ENCODE measurements around the gene GLB1L3.
A peak's percentile ranks its signal among the peaks of the same experiment; 100 is the strongest.

Gene GLB1L3, protein sequence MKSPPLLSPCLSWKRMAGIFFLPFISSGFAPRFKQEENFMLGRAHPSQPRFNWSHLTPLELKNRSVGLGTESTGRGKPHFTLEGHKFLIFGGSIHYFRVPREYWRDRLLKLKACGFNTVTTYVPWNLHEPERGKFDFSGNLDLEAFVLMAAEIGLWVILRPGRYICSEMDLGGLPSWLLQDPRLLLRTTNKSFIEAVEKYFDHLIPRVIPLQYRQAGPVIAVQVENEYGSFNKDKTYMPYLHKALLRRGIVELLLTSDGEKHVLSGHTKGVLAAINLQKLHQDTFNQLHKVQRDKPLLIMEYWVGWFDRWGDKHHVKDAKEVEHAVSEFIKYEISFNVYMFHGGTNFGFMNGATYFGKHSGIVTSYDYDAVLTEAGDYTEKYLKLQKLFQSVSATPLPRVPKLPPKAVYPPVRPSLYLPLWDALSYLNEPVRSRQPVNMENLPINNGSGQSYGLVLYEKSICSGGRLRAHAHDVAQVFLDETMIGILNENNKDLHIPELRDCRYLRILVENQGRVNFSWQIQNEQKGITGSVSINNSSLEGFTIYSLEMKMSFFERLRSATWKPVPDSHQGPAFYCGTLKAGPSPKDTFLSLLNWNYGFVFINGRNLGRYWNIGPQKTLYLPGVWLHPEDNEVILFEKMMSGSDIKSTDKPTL

DNA sequence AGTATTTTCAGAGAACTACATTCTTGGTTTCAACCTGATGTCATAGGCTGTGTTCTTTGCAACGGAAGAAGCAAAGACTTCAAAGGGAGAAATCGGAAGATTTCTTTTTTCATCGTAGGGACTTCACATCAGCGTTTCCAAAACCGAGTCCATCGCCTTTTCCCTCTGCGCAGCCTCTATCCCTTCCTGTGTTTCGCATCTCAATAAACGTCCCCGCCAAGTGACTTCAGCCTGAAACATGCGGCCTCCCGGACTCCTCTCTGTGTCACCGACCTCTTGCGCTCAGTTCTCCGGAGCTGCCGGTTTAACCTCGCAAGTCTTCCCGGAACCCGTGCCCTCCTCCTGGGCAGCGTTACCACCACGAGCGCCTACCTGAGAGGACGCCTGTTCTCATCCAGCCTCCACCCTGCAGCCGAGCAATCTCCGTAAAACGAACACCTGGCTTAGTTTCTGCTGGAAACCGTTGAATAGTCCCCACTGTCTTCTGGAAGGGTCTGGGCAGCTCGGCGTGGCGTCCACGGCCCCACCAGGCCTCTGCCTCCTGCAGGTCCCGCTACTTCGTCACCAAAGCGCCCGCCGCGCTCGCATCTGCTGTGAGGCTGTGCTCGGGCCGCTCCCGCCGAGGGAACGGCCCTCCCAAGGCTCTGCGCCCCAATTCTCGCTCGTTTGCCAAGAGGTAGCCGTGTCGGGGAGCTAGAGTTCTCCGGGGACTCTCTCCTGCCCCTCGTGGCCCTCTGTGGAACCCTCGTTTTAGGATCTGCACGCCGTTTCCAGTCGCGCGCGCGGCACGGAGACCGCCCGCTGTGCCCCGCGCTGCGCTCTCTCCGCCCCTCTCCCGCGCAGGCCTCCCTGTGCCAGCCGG, at the start of gene GLB1L3:
Gene GLB1L3, plus strand, starts transcription at position 846 of the 862 bp plus-strand sequence. CDS start 362 bp downstream, outside the sequence.
- peak; percentile 59 for DNase-seq (ENCODE audit: low read depth)

DNA sequence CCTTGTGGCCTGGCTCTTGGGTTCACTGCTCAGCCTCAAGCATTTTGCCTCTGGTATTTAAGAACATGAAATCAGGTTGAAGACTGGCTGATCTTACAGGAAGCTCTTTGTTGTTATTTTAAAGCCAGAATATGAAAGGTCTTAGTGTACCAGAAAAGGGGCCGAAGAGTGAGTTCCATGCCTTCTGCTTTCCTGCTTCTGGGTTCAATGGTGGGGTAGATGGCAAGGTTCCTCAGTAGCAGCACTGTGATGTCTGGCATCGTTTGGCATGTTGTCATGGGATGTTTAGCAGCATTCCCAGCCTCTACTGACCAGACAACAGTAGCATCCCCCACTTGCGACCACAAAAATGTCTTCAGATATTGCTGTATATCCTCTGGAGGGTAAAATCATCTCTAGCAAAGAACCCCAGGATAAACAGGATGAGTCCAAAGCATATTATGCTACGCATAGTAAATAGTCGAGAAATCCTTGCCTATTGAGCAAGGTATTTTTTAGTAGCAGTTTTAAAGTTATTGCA, 49.3 kb upstream of the GLB1L3 start:
- no peak for DNase-seq (ENCODE audit: low read depth)

DNA sequence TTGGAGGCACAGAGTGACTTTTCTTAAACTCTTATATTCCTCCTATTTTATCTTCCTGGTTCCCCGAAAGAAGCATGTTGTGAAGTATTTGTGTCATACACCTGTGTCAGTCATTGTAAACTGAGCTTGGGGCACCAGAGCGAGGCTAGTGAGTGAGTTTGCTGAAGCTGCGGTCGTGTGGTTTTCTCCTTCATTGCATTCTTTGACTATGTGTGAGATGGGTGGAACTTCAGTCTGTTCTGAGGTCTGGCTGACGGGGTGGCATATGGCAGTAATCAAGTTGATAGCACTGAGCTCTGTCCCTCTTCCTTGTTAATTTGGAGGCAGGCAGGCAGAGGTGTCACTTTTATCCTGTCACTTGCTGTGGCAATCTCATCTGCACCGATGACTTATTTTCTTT, 47.6 kb upstream of the GLB1L3 start:
- DNase-seq (ENCODE audit: low read depth) = no peak

DNA sequence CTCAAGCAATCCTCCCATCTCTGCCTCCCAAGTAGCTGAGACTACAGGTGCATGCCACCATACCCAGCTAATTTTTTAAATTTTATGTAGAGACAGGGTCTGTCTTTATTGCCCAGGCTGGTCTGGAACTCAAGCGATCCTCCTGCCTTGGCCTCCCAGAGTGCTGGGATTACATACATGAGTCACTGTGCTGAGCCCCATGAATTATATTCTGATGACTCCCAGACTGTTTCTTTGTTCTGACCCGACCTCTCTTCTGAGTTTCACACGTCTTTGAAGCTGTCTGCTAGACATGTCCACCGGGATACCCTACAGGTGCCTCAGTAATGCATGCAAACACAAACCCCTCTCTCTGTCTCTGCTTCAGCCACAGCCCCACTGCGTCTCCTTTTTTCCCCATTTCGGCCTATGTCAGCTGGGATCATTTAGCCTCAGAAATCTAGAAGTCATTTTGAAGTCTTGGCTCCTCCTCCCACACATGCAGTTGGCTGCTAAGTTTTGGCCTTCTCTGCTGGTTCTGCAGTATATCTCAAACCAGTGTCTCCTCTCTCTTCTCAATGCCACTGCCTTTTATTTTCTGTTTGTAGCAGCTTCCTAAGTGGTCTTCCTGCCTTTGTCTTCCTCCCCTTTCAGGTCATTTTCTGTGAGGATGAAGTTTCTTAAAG, 46.9 kb upstream of the GLB1L3 start:
- DNase-seq (ENCODE audit: low read depth) = no peak

DNA sequence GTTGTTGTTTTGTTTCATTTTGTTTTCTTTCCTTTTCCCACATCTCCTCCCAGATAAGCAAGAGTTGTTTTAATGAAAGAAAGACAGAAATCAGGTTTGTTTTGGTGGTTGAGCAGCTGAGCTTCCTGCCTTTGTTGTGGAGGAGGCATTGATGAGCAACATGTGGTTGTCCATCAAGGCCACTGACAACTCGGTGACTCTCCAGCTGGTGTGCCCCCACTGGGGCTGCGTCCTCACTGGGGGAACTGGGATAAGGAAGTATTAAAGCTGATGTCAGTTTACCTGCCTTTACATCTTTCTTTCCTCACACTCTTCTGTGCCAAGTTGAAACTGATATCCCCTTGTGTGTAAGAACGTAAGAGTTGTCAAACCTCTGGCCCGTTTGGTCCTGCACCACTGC, 45.8 kb upstream of the GLB1L3 start:
- no peak for DNase-seq (ENCODE audit: low read depth)

DNA sequence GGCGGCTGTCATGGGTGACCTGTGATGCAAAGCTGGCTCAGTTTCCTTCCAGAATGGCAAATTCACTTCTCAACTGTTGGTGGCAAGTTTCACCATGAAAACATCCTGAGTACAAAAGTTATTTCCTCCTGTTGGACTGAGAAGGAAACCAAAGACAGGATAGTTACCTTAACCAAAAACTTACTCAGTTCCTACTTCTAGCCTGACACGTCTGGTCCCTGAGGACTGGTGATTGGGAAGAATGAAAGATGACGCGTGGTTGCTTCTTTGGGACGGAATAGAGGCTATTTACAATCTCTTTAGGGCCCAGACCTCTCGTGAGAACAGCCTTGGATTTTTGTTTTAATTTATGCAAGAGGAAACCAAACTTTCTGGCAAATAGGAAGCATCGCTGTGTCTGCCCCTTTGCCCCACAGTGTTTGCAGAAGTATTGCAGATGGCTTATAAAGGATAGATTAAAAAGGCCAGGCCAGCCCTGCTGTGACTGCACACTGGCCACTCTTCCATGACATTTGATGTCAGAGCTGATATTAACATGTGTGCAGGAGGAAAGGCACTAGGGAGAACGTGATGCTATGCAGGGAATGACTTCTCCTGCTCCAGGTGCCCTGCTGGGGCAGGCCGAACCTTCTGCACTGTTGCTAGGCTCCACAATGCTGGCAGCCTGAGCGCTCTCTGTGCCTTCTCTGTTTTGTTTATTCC, 44.1 kb upstream of the GLB1L3 start:
- DNase-seq (ENCODE audit: low read depth) = no peak

DNA sequence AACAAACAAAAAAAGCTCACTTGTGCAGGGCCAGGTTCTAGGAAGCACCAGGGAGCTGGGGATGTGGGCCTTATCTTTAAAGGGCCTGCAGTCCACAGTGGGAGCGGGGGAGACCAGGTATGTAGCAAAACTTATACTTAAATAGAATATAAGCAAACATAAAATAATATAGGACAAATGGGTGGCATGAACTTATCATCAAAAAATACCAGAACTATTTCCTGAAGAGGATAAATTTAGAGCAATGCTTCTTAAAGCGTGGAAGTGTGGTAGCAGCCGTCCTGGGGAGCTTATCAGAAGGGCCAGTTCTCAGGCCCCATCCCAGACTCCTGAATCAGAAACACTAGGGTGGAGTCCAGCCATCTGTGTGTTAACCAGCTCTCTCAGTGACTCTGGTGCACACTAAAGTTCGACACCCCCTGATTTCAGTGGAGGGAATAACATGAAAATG, 42.4 kb upstream of the GLB1L3 start:
- no peak for DNase-seq (ENCODE audit: low read depth)

DNA sequence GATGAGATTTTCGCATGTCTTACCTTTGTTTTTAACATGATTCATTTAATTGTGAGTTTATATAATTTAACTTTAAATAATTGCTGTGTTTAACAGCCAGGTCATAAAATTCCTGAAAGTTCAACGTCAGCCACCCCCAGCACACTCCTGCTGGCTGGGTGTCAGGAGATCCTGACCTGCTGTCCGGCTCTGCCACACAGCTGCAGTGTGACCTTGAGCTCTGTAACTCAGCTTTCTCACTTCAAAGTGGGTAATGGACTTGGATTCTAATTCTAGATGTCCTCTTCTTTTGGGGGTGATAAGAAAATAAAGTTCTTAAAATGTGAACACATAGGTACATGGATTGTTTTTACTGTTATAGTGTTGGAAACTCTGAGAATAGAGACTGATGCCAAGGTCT, 40.8 kb upstream of the GLB1L3 start:
- no peak for DNase-seq (ENCODE audit: low read depth)

DNA sequence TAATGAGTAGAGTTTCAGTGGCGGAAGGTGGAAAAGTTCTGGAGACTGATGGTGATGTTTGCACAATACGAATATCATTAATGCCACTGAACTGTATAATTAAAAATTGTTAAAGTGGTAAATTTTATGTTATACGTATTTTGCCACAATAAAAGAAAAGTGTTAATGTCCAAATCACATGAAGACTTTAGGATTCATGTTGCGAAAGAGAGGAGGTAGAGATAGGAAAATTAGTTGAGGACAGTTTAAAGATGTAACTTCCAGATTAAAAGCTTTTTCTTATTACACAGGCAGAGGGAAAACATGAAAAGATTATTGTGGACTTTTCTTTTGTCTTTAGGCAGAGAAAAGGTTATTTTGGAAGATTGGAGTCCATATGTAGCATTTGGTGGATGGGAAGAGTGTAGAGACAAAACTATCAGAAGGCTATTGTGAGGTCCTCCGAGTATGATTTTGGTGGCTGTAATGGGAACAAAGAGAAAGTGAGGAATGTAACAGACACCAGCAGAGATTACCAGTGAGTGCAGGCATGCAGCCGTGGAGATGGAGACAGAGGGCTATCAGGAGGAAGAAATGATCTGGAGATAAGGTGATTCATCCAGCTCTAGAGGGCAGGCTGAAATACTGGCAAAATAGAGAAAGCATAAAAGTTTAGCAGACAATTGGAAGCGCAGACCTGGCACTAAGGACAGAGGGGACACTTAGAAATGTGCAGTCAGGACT, 39.2 kb upstream of the GLB1L3 start:
- DNase-seq (ENCODE audit: low read depth) = no peak

DNA sequence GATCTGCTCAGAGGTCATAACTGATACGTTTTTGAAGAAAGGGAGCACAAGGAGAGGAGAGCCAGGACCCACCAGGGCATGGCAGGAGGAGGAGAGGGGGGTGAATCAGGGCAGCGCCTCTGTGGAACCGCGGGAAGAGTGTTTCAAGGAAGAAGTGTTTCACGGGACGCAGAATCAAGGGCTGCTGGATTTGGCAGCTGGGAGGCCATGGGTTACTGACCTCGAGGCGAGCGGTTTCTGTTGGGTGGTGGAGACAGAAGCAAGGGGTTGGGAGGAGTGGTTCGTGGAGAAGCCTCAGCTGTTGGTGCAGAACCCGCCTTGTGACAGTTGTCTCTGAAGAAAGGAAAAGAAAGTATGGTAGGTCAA, 38.6 kb upstream of the GLB1L3 start:
- no peak for DNase-seq (ENCODE audit: low read depth)

DNA sequence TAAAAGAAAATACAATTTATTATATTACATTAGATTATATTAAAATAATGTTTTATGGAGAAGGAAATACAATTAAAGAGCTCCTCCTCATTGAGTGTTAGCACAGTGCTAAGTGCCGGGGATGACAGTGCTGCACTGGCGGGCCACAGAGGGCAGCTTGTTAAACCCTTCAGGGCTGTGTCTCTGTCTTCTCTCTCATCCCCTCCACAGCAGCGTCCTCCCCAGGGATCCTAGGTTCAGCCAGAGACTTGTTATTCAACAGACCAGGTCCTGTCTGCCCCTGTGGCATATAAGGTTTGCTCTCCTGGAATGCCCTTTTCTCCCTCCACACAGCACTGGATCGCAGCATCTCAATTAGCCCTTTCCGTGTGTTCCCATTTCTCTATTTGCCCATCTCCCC, 37.2 kb upstream of the GLB1L3 start:
- DNase-seq (ENCODE audit: low read depth) = no peak

DNA sequence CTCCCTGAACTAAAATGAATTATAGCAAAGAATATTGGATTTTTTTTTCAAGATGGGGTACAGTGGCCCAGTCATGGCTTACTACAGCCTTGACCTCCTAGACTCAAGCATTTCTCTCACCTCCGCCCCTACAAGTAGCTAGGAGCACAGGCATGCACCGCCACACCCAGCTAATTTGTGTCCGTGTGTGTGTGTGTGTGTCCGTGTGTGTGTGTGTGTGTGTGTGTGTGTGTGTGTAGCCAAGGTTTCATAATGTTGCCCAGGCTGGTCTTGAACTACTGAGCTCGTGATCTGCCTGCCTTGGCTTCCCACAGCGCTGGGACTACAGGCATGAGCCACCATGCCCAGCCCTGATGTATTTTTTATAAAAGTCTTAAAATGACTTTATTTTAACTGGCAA, 35.6 kb upstream of the GLB1L3 start:
- no peak for DNase-seq (ENCODE audit: low read depth)

DNA sequence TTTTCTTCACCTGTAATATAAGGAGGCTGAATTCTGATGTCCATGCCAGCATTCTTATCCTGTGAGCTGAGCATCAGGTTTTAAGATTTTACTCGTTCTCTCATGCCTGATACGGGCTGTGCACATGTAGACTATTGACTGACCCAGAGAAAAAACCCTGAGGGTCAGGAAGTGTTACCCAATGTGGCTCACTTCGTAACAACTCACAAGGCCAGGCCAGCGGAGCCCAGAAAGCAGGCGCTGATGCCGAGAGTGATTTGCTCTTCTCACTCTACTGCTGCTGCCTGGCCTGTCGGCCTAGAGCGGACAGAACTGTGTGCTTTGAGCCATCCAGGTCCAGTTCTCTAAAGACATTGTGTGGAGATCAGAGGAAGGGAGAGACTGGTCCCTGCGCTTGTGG, 33.8 kb upstream of the GLB1L3 start:
- no peak for DNase-seq (ENCODE audit: low read depth)

DNA sequence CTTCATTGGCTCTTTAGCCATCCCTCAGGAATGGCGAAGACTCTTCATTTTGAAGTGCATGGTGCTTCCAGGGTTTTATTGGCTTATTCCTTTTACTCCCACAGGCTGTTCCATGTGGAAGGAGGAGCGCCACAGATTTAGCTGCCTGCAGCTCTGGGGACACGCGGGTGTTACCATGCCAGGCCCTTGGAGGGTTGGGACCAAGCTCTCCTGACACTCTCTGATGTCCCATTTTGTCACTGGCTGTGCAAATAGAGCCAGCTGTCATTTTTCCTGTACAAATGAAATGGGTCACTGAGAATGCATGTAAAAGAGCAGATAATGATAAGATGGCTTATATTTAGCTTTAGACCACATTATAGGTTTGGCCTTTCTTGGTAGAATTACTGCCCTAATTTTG, 32.3 kb upstream of the GLB1L3 start:
- DNase-seq (ENCODE audit: low read depth) = no peak

DNA sequence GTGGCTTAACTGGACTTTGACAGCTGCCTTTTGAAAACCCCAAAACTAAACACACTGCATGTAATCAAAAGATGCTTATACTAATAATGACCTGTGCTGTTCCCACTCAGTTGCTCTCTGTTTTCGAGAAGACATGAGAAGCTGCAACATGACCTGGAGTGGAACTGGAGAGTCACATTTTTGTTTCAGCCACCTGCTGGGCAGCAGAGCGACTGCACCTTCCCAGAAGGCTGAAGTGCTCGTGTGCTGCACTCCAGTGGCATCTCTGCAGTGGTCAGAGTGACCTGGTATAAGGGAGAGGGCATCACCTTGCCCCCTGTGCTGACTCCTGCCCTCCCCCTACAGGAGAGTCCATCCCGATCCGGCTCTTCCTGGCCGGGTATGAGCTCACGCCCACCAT, 31.6 kb upstream of the GLB1L3 start:
- no peak for DNase-seq (ENCODE audit: low read depth)

DNA sequence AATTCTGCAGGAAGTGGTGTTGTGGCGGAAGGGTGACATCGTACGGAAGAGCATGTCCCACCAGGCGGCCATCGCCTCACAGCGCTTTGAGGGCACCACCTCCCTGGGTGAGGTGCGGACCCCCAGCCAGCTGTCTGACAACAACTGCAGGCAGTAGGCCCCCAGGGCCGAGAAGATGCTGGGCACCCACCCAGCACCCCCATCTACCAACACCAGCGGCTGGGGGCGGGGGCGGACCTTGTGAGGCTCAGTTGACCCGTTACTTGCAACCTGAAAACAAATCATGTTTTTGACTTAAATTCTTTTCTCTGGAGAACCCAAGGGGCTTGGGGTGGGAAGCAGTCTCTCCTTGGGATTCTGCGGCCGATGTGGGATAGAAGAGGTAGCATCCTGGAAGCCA, 30.7 kb upstream of the GLB1L3 start:
- no peak for DNase-seq (ENCODE audit: low read depth)

DNA sequence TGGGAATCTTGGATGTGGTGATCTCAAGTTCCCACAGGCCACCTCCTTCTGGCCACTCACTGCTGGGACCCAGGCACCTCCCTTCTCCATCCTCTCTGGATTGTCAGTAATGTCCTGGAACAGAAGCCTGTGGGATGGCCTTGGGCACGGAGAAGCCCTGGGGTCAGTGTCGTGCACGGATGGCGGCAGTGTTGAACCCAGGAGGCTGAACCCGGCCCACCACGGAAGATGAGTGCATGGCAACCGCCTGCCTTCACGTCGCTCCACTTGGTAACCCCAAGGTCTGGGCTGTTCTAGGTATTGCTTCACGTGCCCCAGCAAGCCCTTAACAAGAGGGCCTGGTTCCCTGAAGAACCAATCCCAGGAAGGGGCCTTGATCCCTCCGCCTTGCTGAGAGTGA, 30.1 kb upstream of the GLB1L3 start:
- no peak for DNase-seq (ENCODE audit: low read depth)

DNA sequence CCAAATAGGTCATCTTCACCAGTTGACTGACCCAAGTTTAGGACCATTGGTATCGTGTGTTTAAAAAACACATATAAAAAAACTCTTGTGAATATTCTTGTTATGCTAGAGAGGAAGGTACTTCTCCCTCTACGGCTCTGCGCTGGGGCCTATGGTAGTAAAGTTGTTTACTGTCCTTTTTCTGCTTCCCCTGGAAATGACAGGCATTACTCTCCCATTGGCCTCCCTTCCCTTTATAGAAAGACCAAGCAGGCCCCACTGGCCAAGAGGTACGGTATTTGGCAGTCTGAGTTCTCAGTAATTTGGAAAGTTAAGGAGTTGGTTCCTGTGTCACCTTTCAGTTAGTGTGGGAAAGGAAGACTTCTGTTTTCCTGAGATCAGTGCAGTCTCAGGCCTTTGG, 29.5 kb upstream of the GLB1L3 start:
- no peak for DNase-seq (ENCODE audit: low read depth)

DNA sequence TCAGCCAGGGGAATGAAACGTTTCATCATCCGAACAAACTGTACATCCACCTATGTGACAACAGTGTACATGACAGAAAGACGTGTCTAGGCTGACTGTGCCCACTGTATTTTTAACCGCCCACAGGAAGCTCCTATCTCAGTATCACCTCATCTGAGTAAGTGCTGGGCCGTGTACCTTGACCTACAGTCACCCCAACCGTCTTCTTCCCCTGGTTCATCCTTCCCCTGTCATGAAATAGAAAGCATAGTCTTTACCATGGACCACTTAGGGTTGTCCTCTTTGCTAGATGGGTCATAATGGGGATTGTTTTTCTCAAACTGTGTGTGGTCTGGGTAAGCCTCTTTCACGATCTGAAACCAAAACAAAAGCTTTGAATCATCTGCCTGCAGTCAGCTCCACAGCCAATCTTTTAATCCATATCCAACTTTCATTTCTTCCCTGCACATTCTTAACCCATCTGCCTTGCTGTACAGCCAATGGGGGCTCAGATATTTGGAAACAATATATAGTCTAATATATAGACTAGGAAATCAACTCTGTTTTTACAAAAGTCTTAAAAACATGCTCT, 27.2 kb upstream of the GLB1L3 start:
- DNase-seq (ENCODE audit: low read depth) = no peak

DNA sequence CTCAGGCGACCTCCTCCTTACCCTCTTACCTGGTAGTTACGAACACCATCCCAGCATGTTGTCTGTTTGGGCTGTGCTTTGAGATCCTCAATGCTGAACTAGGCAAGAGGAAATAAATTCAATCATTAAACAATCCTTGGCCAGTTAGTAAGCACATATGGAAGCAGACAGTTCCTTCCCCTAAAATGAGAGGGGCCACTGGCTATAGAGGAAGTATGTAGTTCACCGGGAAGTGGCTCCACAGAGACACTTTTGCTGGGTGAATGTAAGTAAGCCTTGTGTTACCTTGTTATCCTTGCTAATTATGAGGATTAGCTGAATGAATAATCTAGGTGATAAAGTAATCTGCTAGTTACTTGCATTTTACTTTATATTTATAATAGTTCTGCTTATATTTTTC, 25.9 kb upstream of the GLB1L3 start:
- no peak for DNase-seq (ENCODE audit: low read depth)
